Limb (tissue), 2 donors: ENCODE measurements around the gene ESRRA.

Source experiments
- DNase-seq, 2 donors: peaks; one replicate each; pipeline ENCODE4 v3.0.0-alpha.2; 2016; ENCODE audit errors: extremely low spot score in 2 of 2

ESRRA gene

DNA sequence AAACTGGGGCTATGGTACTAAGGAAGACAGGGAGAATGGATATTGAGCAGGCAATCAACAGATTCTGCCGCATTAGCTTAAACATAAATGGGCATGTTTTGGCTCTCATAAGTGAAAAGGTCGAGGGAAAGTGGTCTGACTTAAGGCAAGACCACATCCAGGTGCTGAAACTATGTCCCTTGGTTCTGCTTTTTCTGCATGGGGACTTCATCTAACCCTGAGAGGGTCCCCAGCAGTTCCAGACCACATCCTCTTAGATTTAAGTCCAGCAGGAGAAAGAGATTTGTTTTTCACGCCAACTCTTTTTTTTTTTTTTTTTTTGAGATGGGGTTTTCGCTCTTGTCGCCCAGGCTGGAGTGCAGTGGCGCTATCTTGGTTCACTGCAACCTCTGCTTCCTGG, 59.1 kb downstream of the ESRRA start:
- no peak for DNase-seq

DNA sequence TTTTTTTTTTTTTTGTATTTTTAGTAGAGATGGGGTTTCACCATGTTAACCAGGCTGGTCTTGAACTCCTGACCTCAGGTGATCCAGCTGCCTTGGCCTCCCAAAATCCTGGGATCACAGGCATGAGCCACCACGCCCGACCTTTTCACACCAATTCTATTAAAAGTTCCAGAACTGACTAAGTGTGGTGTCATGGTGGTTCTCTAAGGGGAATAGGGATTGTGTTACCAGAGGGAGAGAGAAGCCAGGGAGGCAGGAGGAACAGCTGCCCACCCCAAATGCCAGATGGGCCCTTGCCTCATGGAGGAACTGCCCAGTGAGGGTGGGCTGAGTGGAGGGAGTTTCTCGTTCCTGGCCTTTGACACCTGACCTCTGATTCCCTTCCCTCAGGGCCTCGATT, 59.6 kb downstream of the ESRRA start:
- no peak for DNase-seq
